ENCODE results near the gene LRMDA.

LRMDA gene

DNA sequence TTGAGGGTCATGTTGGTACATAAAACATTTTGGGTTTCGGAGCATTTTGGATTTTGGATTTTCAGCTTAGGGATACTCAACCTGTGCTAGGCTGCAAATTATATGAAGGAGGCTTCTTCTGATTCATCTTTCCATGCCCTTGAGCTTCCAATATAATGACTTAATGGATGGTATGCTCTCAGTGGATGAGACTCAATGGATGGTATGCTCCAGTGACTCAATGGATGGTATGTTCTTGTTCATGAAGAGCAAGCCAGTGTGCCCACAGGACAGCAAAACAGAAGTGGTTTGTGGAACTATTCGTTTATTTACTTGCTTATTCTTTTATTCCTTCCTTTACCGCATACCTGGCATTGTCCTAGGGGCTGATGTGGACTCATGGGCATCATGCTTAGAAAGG is 969.6 kb downstream of the LRMDA start:
- no peak for DNase-seq (ENCODE audit: low read depth in 2 of 2, low spot score in 1 of 2)

DNA sequence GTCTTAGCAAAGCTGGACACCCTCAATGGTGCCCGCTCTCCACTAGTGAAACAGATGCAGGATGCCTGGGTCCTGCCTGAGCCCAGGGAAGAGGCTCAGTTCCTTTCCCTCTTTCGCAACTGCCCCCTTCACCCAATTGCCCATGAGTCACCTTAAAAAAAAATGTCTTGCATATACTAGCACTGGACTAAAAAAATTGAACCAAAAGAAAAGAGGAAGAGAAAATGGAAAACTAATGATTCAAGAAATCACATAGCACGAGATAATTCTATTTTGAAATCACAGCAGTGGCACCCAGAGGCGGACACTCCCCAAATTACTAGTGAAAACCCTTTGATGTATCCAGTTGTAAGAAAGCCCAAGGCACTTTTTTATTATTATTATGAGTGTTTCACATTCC is 972.5 kb downstream of the LRMDA start:
- DNase-seq (ENCODE audit: low read depth in 2 of 2, low spot score in 1 of 2): no peak

DNA sequence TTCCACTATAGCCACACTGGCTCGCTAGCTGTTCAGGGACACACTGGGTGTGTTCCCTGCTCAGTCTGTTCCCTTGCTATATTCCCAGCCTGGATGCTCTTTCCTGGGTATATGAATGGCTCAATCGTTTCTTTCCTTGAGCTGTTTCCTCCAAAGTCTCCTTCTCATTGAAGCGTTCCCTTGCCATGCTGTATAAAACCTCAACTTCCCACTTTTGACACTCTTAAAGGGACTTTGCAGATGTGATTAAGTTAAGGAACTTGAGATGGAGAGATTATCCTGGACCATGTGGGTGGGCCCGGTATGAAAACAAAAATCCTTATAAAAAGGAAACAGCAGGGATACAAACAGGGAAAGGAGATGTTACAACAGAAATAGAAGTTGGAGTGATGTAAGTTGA is 973.1 kb downstream of the LRMDA start:
- no peak for DNase-seq (ENCODE audit: low read depth in 2 of 2, low spot score in 1 of 2)

DNA sequence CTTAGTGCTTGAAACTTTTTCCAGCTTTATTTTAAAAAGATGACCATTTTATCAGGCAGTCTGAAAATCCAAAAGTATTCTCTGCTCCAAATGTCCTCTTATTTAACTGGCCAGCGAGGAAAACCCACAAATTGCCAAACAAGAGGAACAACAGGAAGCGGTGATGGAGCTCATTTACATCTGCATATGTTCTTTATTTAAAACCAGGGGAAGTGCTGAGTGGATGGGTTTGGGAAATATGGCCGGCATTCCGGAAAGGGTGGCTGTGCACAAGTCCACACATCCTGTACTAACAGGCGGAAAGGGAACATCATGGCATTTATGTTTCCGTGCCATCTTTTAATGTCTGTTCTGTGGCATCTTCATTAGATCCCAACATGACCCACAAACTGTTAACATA is 974.5 kb downstream of the LRMDA start:
- DNase-seq (ENCODE audit: low read depth in 2 of 2, low spot score in 1 of 2): no peak

DNA sequence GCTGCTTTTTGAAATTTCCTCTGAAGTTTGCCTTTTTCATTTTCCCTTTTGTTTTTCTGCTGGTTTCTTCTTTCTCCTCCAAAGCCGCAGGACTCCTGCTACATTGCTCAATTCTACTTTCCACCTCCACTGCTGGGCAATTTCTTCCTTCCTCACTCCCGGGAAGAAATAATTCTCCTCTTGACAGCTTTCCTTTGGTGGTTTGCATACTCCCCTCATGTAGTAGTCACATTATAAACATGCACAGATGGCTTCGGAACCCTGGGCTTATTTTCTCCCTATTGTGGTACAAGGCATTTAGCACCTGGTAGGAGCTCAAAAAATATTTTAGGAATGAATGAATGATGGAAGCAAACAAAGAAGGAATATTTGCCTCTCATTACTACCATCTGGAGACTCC is 977.2 kb downstream of the LRMDA start:
- DNase-seq (ENCODE audit: low read depth in 2 of 2, low spot score in 1 of 2): no peak

DNA sequence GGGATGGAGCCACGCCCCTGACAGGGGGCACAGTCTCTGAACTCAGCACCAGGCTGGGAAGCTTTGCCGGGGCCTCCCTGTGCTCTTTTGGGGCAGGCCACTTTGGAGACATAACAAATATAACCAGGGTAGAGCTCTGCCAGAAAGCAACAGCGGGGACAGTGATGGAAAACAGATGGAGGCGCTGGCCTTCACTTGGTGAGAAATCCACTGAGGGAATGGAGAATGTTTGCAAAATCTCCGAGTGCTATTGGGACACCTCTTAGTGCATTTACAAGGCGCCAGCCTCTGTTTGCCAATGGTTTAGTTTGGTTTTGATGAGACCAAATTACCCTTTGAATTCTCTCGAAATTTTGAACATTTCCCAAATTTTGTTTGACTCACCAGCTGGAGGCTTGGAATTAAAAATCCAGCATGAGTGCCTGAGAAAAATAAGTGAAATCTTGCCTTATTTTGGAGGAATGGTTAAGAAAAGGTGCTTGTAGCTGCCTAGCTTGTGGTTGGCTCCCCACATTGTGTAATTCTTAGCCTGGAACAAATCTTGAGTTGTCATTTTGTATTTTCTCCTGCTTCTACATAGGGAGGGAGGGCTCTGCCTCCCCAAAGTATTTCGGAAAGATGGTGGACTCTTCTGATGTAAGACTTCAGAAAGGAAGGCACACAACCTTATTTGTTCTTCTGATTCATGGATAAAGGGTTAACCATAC is 980.5 kb downstream of the LRMDA start:
- no peak for DNase-seq (ENCODE audit: low read depth in 2 of 2, low spot score in 1 of 2)

DNA sequence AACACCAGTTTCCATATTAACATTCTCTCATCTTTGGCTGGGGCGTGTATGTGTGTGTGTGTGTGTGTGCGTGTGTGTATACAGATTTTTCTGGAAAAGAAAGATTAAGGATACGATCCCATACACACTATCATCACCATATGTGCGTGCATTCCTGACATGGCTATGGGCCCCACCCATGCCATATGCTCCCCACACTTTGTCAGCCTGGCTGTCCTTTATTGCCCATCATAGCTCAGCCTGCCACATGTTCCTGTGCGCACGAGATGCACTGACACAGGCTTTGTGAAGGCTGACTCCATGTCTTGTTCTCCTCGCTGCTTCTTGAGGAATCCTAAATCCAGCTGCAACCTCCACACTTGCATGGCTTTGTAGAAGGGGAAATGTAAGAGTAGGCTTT is 984.1 kb downstream of the LRMDA start:
- DNase-seq (ENCODE audit: low read depth in 2 of 2, low spot score in 1 of 2): no peak

DNA sequence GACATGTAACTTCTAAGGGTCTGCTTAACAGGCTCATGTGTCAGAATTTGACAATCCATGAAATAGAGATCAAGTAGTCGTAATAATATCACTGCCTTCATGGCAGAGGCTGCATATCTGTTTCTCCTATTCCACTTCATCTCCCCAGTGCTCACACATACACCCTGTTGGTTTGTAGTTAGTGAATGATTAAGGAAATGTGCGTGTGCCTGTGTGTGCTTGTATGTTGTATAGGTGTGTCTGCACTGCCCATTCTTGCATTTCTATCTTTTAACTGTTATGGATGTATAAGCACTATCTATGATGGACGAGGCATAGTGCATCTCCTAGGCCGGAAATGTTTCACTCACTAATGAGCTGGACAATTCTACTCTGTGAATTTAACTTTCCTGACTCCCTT is 985.2 kb downstream of the LRMDA start:
- DNase-seq (ENCODE audit: low read depth in 2 of 2, low spot score in 1 of 2): no peak

DNA sequence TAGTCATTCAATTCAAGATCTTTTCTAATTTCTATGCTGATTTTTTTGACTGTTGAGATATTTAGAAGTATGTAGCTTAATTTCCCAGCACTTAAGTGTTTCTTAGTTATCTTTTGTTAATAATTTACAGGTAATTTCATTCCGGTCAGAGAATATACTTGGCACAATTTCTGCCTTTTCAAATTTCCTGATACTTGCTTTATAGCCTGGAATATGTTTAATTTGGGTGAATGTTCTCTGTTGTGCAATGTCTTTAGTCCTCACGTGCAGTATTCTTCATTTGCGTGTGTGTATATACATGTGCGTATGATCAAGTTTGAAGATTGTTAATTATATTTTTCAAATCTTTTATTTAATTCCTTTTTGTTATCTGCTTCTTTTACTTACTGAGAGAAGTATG is 989.3 kb downstream of the LRMDA start:
- no peak for DNase-seq (ENCODE audit: low read depth in 2 of 2, low spot score in 1 of 2)

DNA sequence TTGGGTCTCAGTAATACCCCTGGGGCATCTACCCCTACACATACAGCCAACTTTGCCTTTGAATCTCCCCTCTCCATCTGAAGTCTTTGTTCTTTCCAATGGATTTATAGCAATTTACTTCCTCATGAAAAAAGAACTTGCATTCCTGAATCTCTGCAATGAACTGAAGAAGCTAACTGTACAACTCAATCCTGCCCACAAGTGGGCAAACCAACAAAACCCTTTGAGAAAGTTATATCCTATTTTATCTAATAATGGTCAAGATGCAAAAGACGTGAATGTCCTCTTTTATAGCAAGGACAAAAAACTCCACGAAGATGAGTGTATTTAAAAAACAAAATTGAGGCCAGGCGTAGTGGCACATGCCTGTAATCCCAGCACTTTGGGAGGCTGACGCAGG is 991.3 kb downstream of the LRMDA start:
- DNase-seq (ENCODE audit: low read depth in 2 of 2, low spot score in 1 of 2): no peak

DNA sequence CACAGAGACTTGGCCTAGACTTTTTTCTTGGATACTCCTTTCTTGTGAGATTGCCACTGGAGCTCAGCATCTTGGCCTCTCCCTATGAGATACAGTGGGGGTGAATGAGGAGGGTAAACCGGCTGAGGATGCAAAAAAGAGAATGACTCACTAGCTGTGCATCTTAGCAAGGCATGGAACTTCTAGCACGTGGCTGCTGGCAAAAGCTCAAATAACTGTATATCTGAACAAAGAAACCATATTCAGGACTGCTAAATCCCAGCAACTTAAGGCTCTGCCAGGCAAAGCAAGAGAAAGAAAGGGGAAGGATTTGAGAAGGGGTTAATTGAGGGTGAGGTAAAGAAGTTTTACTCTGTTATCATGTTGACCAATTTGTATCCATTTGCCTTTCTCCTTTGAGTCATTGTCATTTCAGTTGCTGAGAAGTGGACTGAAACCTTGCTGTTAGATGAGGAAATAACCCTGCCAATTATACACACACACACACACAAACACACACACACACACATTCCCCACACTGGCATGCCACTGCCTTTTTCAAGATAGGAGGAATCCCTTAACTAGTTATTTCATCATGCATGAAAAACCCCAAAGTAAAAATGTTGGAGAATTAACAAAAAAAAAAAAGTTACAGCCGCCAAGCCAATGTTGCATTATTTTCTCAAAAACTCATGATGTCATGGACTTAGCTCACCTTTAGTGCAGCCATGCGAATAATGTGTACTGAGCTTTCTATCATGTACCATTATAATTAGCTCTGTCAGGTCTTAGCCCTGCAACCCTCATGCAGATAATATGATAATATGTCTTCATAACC is 997.3 kb downstream of the LRMDA start:
- no peak for DNase-seq (ENCODE audit: low read depth in 2 of 2, low spot score in 1 of 2)

DNA sequence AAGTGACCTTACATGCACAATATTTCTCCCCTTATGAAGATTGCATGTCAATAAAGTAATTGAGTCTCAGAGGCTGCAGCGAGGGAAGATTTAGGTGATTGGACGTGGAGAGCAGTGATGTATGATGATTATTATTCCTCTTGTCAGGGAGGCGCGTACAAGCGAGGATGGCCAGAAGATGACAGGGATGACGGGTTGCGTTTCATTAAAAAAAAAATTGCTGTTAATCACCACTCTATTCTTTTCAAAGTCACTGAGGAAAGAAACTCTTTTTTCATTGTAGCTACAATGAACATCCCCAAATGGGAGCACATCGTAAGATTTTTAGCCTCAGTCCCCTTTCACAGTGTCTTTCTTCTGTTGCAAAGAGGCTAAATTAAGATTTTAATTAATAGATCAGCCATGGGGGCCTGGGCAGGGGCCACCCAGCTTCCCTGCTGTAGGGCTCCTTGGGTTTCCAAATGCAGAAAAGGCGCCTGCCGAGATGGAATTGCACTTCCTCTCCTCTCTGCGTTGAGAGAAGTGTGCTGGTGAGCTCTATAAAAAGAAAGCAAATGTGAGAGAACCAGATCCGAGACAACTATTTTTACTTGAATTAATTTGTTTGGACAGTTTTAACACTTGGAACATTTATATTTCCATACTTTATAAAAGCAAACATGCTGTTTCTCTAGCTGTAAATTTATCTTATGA is 998.1 kb downstream of the LRMDA start:
- DNase-seq (ENCODE audit: low read depth in 2 of 2, low spot score in 1 of 2): no peak

DNA sequence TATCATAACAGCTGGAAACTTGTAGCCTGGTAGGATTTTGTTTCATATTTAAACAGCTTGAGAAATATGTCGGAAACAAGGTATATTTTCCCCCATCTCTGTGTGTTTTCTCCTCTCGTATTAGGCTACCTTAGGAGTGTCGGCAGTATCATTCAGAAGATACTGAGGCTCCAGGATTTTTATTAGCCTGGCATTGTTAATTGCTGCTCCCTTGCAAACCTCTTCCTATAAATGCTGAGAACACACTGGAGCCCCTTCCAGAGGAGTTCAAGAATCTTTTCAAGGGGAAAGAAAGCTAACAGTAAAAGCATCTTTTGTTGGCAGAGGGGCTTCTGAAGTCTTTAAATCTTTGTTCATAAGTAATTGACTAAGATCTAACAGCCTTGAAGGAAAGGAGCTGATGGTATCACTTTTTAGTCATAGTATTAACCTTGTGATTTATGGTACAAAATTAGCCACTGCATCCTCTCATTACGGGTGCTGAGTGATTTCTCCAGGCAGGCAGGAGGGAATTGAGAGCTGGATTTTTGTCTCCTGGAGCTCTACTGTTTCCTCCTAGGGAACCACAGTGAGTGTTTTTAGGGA is 998.7 kb downstream of the LRMDA start:
- DNase-seq (ENCODE audit: low read depth in 2 of 2, low spot score in 1 of 2): no peak

DNA sequence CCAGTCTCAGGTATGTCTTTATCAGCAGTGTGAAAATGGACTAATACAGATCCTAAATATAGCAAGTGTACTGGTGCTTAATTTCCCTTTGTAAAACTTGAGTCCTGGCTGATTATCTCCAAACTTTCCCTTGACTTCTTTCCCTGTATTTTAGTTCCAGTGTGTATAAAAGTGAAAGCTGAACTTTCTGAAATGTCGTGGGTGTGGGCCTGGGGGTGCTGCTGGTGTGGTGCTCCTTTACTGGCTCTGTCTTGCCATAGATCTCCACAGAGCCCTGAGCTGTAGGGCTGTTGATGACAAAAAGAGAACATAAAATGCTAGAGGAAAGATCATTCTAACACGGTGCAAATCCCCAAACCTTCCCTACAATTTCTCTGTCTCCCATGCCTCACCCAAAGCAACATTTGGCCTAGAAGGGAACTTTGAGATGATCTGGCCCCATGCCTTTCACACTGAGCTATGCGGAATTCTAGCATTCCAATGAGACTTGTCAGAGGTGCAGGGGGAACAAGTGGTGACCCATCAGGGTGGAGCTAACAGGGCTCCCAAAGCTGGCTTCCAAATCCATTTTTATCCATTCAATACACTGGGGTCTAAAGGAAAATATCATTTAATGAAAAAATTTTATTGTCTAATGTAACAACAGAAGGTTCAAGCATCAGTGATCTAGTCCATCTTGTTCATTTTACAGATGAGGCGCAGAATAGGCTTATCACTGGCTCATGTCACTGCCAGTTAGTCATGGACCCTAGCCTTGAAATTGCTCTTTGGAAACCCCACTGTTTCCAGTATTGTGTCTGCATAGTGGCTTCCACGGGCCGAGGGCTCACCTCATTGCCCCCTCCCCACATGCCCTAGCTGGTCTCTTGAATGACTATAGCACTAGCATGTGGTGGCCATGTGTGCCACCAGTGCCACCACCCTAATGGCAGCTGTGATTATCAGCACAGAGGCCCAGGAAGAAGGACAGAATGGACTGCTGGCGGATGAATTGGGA is 1000.9 kb downstream of the LRMDA start:
- DNase-seq (ENCODE audit: low read depth in 2 of 2, low spot score in 1 of 2): no peak

DNA sequence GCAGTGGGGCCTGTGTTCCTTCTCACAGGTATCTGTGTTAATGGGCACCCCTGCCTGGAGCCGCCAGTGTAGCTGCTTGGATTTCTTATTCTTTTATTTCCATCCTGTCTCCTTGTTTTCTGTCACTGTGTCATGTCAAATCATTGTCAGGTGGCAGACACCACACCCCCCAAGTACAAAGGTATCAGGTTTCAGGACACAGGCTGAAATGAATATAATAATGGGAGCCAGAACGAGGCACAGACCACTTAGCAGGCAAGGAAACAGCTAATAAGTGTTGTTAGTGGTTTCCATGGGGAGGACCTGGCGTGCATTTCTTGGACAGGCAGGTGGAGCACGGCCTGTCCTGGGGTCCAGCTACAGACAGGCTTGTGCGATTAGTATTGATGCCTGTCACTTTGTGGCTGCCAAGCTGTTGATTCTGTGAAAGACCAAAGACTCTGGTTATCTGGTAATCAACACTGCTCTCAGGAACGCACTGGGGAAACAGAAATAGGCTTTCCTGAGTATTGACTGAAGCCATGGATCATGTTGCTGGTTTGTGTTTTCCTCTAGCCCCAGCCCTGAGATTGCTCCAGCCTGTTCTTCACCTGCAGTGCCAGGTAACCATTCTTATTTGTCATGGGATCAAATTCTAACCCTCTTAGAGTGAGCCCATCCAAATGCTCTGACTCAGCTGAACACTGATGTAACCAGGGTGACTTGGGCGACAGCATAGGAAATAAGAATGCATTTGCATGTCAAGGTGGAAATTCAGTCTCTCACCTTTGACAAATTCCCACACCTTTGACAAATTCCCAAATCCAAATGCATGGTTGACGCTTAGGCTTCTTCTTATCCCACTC is 1002.0 kb downstream of the LRMDA start:
- DNase-seq (ENCODE audit: low read depth in 2 of 2, low spot score in 1 of 2): no peak

DNA sequence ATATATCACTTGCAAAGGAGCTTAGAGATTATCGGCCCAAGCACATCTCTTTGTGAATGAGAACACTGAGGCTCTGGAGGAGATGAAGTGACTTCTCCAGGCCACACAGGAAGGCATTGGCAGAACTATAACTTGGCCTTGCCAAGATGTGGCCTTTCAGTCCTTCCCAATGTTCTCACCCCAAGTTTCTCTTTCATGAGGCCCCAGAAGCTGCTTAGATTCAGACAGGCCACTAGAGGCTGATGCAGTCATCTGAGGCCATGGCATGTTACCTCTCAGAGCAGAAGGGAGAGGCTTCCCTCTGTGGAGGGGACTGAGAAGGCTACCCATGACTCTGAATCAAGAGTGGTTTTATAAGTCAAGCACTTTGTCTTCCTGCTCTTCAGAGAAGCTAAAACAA is 1003.7 kb downstream of the LRMDA start:
- no peak for DNase-seq (ENCODE audit: low read depth in 2 of 2, low spot score in 1 of 2)

DNA sequence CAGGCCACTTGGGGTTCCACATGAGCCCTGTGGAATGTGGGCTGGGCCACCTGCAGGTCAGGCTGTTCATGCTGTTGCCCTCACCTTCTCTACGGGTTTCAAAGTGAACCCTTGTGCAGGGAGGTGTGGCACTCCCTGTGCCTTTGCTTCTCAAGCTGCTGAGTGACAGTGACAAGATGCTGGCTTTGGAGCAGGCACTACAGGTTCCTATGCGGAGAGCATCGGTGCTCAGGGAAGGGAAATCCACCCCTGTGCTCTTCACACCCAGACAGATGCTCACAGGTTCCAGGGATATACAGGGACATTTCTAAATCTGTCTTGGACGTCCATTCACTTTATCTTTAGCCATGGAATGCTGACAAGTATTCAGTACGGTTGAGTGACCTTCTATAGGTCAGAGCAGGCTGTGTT is 1005.0 kb downstream of the LRMDA start:
- DNase-seq (ENCODE audit: low read depth in 2 of 2, low spot score in 1 of 2): no peak

DNA sequence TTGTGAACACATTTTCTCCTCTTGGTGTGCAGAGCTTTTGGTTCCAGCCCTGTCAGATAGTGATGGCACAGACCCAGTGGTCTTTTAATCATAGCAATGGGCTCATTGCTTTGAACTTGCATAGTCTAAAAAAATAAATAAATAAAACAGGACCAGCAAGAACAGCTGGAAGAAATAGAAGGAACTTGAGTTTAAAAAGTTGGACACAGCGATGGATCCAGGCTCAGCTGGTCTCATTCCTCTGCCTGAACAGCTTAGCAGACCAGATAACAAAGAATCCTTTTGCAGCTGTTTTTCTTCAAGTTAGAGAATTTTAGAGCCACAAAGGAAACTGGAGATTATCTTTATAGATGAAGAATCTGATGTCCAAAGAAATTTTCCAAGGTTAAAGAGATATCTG is 1005.6 kb downstream of the LRMDA start:
- DNase-seq (ENCODE audit: low read depth in 2 of 2, low spot score in 1 of 2): no peak

DNA sequence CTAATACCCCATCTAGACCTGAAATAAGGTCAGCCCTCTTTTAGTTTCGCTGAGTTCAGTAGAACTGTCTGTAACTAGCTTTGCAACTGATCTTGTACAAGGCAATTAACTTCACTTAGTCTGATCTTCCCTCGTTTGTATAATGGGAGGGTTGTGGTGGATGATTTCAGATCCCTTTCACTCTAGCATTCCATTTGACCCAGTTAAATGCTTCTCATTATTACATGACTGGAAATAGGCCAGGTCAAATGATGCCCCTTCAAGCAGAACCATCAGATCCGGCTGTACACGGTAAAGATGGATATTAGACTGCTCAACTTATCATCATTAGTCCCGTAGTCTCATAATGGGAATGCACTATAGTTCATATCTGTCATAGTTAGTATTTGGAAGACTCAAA is 1009.0 kb downstream of the LRMDA start:
- no peak for DNase-seq (ENCODE audit: low read depth in 2 of 2, low spot score in 1 of 2)

DNA sequence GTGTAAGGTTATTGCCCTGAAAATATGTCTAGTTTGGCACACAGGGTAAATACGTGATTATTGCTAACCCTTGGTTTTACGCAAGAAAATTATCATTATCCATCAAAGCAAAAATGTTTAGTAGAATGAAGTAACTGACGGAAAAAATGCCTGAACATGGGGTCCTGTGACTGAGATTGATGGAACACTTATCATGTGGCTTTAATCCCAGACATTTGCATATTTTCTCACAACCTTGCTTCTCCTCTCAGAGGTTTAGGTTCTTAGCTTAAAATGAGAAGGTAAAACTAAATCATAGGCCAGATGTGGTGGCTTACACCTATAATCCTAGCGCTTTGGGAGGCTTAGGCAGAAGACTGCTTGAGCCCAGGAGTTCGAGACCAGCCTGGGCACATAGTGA is 1010.7 kb downstream of the LRMDA start:
- no peak for DNase-seq (ENCODE audit: low read depth in 2 of 2, low spot score in 1 of 2)

Measured in stimulated activated CD8-positive, alpha-beta memory T cell treated with anti-CD3 and anti-CD28 coated beads, Interleukin-4, amount 100 ng/mL, for 4 hours (primary cell).